Tongue (tissue), 2 donors: Measurements from ENCODE around the gene TOP3A. TPM values are rescaled to one million over a fixed set of nuclear protein-coding genes. Genes with fewer than 3 reads are reported as not detected.

ENCODE experiments used
- DNase-seq: peaks from one replicate; pipeline ENCODE4 v3.0.0-alpha.2; 2015
- total RNA-seq: library from RNA; depleted of rRNA; stranded (reverse); fragments of >200 nt; gene quantifications from one replicate; pipeline ENCODE4 v1.2.3, GENCODE V29; 2014

TOP3A gene
- total RNA-seq, 1 donor from 2014 or later = 30.2 TPM

DNA sequence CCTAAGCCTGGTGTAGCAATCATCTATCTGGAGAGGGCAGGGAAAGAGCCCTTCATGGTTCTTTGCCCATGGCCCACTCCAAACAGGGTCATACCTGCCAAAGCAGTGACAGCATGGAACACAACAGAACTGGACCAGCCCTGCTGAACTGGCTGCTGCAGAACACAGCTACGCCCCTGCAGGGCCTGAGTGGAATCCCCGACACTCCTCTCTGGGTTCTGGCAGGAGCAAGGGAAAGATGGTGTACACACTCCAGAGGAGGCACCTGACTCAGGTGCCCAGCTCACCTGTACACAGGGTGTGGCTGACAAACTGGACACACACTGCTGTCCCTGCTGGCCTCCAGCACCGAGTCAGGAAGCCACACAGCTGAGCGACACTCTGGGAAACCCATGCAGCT is 34.5 kb downstream of the TOP3A start:
- DNase-seq = no peak

- no peak for DNase-seq
These were observed 35.9 kb downstream of the TOP3A start for GRCh38 chr17:18278867-18279266.

DNA sequence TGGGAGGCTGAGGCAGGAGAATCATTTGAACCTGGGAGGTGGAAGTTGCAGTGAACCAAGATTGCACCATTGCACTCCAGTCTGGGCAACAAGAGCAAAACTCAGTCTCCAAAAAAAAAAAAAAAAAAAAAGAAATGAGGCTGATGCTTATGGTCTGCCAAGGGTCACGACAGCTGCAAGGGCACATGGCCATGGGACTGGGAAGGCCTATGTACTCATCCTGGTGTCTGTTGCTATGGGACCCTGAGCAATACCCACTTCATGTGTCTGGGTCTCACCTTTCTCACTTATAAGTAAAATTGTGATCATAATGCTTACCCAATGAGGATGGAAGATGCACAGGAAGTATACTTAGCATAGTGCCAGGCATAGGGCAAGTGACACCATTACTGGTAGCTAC is 37.7 kb downstream of the TOP3A start:
- no peak for DNase-seq

DNA sequence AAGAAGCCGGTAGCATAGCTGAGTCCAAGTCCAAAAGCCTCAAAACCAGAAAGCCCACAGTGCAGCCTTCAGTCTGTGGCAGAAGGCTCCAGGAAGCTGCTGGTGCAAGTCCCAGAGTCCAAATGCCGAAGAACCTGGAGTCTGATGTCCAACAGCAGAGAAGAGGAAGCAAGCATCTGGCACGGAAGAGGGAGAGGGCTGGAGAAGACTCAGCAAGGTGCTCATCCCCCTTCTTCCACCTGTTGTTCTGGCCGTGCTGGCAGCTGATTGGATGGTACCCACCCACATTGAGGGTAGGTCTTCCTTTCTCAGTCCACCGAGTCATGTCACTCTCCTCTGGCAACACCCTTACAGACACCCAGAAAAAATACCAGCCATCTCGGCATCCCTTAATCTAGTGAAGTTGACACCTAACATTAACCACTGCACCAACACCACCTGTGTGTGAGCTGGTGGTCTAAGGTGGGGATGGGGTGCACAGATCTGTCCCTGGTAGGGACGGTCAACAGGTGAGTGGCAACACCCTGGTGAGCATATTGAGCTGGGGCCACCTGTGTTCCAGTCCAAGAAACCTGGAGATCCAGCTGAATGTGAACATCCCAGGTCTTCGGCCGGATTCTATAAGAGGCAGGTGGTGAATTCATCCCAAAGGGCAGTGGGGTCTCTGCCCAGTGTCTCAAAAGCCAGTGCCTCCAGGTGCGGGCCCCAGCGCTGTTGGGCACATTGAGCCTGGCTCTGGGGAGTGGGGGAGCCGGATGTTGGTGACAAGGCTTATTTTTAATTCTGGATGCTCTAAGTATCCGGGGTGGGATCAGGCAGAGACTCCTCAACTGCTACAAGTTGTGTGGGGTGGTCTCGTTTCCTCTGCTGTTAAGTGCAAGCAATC is 44.5 kb downstream of the TOP3A start:
- DNase-seq = no peak

- DNase-seq = no peak
These were observed 46.7 kb downstream of the TOP3A start for GRCh38 chr17:18267927-18268711.

- no peak for DNase-seq
These were observed 47.4 kb downstream of the TOP3A start for GRCh38 chr17:18267366-18267765.

GRCh38 chr17:18263885-18264682 is 50.7 kb downstream of the TOP3A start:
- no peak for DNase-seq

DNA sequence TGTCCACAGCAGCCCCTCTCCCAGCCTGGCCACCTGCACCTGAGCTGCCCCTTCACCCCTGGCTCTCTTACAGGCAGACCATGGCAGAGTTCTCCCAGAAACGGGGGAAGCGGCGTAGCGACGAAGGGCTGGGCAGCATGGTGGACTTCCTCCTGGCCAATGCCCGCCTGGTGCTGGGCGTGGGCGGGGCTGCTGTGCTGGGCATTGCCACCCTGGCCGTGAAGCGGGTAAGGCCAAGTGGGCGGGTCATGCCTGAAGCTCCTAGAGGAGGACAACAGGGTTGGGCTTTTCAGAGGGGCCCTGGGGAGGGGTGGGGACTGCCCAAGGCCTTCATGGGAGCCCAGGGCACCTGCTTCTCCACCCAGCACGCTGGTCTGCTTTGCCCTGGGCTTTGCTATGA is 52.2 kb downstream of the TOP3A start:
- no peak for DNase-seq

GRCh38 chr17:18262111-18262510 is 52.7 kb downstream of the TOP3A start:
- DNase-seq = no peak

GRCh38 chr17:18261659-18262058 is 53.1 kb downstream of the TOP3A start:
- DNase-seq = no peak

GRCh38 chr17:18261146-18261515 is 53.7 kb downstream of the TOP3A start:
- DNase-seq = peak; percentile 21

DNA sequence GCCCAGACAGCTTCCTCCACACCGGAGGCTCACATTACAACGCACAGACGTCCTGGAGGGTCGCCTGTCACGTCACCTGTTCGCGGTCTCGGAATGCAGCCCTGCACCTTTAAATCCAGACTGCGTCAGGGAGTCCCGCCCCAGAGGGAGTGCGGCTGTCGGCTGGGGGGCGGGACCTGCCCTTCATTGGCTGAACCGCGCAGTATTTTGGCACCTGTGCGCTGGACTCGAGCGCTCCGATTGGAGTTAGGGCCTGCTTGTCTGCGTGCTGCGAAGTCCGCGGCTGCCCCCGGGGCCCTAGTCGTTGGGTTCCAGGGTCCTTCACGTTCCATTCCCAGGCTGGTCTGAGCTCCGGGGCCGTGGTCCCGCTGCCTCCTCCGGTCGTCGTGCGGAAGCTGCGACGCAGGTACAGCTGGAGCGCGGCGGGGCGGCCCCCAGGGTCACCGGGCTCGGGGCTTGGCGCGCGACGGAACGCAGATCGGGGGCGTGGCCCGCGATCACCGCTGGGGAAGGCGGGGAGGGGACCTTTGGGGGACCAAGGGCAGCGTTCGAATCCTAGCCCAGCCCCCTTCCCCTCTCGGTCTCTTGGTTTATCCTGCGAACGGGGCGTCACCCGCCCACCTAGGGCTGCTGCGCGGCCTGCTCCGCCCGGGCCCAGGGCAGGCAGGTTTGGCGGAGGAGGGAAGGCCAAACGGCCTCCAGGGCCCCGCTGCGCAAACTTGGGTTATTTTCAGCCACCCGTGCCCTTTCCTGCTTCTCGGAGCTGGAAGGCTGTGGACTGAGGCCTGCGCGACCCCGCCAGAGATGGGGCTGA is 54.3 kb downstream of the TOP3A start, which contains the start of gene MIEF2:
MIEF2 (plus strand) TSS at position 331 of the 814 bp plus-strand sequence. CDS start 2,059 bp downstream, outside the sequence.
- peak; percentile 98 for DNase-seq

DNA sequence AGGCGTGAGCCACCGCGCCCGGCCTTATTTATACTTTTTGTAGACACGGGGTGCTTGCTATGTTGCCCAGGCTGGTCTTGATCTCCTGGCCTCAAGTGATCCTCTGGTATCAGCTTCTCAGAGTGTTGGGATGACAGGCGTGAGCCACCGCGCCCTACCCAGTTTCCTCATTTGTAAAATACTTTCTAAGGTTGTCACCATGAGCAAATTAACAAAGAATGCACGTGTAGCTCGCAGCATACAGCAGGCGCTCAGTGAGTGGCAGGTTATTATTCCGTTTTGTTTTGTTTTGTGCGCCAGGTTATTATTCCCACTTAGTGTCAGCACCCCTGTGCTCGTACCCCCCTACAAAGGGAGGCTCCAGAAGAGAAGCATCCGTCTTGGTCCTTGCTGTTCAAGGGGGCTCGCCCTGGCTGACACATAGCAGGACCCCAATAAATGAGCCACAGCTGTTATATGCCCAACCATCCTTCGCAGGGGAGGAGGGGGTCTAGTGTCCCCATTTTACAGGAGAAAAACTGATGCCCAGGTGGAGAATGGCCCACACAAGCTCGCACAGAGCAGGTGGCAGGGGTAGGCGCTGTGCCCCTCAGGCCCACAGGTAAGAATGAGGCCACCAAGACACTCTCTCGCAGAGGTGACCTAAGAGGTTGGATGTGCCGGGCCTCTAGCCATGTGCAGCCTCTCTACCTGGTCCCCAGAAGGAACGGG is 55.0 kb downstream of the TOP3A start:
- DNase-seq = no peak

GRCh38 chr17:18258356-18259038 is 56.3 kb downstream of the TOP3A start, which contains the start of gene FLII:
FLII (minus strand) TSS chr17:18258738; CDS start chr17:18258690, 48 bp downstream.
- peak; percentile 66 for DNase-seq

DNA sequence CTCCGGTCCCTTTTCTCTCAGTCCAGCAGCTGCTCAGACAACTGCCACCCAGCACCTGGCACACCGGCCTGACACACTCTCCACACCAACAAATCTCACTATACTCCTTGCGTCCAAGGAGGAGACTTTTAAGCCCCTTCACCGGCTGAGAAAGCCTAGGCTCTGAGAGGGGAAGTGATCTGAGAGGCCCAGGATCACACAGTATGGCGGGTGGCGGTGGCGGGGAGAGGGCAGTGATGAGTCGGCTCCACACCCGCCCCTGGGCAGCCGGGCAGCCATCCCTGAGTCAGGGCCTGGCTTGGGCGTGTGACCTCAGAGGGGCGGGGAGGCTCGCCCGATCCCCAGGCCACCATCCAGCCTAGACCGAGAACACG is 56.8 kb downstream of the TOP3A start:
- peak; percentile 79 for DNase-seq

- DNase-seq = no peak
These were observed 57.4 kb downstream of the TOP3A start for GRCh38 chr17:18257268-18257981.

DNA sequence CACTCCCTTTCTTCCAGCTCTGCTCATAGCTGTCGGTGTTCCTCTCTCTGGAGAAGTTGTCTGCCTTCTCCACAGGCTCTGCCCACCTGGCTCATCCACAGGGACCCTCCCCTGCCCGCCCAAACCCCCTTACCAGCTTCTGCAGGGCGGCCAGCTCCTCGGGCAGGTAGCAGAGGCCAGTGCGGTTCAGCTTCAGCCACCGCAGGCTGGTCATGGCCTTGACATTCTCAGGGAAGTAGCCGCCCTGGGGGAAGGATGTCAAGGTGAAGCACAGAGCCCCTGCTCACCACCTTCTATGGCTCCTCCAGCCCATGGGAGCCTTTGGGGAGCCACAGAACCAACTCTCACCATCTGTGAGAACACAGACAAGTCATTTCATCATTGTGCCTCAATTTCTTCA is 58.0 kb downstream of the TOP3A start:
- no peak for DNase-seq

DNA sequence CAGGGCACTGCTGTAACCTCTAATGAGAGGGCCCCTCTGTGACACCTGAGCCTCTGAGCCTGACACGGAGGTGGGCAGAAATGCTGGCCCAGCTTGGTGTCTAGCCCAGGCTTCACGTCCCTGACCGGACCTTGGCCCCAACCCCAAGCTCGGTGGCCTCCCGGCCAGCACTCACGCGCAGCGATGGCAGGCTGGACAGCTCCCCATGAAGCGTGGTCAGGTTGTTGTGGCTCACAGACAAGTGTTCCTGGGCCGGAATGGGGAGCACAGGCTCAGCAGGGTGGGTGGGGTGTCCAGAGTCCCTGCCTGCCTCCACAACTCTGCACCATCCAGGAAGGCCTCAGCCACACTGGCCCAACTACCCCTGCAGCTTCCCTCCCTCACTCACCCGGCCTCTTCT is 58.4 kb downstream of the TOP3A start:
- DNase-seq = no peak

DNA sequence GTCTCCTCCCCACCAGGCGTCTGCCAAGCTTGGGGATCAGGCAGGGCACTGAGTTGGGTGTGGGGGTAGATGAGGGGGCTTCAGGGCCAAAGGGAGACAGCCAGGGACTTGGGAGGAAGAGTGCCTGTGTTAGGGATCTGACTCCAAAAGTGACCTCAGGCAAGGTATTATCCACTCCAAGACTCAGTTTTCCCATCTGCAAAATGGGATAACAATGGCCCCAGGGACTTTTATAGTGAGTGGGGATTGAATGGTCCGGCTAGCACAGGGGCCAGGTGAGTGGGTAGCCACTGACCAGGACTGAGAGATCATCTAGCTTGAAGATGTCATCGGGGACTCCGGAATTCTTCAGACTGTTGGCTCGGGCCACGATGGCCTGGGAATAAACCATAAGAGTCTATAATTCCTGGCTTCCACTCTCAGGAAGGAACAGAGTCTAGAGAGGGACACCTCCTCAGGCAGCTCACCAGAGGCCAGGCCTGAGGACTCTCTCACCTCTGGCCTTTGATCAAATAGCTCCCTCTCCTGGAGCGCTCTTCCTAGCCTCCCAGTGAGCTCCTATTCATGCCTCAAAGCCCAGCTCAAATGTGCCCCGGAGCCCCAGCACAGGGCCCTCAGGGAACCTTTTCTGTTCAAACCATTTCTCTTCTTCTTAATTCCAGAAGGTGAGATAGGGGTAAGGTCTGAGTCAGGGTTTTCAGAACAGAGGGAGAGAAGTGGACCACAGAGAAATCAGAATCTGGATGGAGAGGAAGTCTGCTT is 59.7 kb downstream of the TOP3A start:
- no peak for DNase-seq
